Measurements from ENCODE around the gene GABRB3.

GABRB3 gene

GRCh38 chr15:26630857-26631256 lies 142.0 kb downstream of the GABRB3 start:
- no peak for DNase-seq

DNA sequence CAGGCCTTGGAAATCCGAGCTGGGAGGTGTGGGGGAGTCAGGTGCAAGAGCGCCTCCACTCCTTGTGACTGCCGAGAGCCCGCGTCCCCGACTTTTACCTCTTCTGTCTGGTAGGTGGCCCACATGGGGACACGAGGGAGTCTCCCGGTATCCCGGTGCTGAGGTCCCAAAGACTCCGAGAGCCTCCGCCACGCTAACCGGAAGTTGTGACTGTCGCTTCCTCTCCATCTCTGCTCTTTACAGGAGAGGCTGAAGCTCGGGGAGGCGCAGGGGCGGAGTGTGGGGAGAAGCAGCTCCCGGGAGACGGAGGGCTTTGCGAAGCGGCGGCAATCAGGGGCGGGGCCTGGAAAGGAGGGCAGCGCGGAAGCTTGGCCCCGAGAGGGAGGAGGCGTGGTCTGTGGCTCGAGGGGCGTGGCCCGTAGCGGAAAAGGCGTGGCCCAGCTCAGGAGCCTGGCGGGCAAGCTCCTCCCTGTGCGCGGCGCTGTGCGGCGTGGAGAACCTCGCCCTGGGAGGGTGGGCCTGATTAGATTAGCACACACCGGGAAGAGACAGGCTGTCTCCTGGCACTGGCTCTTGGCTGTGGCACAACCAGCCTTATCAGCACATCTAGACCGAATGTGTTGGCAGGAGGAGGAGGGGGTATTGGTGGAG lies 143.9 kb downstream of the GABRB3 start:
- DNase-seq: peak; percentile 37

DNA sequence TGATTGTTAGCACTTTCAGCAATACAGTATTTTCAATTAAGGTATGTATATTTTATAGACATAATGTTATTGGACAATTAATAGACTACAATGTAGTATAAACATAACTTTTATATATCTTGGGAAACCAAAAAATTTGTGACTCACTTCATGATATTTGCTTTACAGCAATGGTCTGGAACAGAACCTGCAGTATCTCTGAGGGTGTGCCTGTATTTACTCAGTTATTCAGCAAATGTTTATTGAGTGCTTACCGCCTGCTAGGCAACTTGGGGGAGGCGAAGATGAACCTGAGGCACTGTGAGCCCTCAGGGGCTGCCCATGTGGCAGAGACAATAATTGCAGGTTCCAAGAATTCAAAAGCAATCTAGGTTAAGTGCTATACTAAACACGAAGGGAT lies 144.8 kb downstream of the GABRB3 start:
- no peak for DNase-seq

- DNase-seq: no peak
Observed at GRCh38 chr15:26624128-26624527, 148.7 kb downstream of the GABRB3 start.

DNA sequence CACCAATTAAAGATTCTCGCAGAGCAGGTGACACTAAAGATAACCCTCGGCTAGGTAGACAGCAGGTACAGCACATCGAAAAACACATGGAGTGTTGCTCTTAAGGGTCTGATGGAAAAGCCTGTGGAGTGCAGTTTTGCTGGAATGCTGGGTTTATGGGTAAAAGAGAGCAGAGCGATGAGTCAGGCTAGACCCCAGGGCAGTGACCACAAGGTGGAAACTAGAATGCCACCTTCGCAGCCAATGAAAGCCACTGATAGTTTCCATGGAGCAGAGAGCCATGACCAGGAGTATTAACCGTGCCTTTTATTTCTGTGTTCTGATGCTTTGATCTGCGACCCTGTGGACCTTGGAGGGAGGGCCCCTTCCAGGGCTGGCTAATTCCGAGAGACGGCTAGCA lies 149.8 kb downstream of the GABRB3 start:
- DNase-seq: no peak

- DNase-seq: no peak
Observed at GRCh38 chr15:26621816-26622215, 151.1 kb downstream of the GABRB3 start.

DNA sequence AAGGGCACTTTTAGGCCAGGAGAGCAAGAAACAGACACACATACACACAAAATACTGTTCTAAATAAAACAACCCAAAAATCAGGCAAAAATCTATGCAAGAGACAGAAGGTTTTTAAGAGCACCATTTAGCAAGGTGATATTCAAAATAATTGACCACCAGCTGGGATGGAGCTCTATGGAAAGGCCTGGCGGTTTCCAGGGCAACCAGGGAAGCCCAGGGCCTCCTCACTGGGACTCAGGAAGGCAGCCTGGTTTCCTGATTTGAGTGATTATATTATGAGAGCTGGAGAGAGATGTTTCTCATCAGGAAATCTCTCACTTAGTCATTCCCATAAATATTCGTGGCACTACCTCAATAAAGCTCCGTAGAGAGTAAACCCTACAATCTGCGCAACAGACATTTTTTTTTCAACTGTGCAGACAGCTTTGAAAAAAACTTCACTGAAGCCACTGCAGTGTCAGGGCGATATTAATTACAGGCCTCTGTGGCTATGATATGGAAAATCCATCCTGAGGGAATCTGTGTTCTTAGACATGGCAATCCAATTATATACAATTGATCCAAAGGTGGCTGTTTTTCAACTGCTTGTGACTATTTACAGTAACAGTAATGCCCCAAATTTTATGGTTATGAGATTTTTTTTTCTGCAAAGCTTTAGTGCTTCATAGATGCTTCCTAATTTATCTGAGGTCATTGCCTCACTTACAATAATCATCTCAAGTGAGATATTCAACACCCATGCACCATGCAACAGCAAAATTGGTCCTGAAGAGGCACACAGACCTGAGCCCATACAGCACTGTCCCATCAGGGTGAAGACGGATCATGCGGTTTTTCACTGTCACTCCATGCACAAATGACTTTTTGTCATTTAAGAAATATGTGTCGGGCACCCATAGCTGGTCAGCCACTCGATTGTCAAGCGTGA lies 152.1 kb downstream of the GABRB3 start:
- DNase-seq: no peak

- no peak for DNase-seq
Observed at GRCh38 chr15:26615927-26616302, 157.0 kb downstream of the GABRB3 start.

- no peak for DNase-seq
Observed at GRCh38 chr15:26615188-26615926, 157.5 kb downstream of the GABRB3 start.

GRCh38 chr15:26614734-26615133 lies 158.1 kb downstream of the GABRB3 start:
- DNase-seq: no peak

DNA sequence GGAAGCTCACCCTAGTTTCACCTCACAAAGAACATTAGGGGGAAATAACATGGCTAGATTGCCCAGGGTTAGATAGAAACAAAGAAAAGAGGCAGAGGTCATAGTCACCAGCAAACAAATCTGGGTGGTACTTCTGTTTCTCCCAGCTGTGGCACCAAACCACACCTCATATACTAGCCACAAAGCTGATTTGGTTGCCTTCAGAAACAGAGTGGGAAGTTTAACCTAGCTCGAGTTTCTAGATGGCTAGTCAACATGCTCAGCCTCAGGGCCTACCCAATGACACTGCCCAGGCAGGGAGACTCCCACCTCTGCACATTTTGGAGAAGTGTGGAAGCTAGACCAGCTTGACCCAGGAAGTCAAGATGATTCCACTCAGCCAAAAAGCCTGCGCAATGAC lies 174.2 kb downstream of the GABRB3 start:
- DNase-seq: no peak

DNA sequence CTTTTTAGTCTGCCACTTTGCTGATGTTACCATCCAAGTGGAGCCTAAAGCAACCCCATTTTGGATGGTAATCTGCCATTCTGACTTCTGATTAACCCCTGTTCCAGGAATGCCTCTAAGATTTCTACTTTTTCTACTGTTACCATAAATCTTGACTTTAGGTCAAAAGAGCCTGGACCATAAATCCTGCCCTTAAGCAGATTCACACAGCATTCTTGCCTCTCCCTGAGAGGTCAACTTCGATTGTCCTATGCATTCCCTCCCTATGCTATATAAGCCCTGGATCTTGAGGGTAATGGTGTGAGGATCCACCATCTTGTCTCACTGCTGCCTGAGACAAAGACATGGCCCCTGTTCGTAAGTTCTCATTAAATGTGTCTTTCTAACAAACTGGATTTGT lies 177.3 kb downstream of the GABRB3 start:
- DNase-seq: no peak

GRCh38 chr15:26590676-26591075 lies 182.2 kb downstream of the GABRB3 start:
- DNase-seq: no peak

GRCh38 chr15:26582840-26583239 lies 190.0 kb downstream of the GABRB3 start:
- DNase-seq: no peak

DNA sequence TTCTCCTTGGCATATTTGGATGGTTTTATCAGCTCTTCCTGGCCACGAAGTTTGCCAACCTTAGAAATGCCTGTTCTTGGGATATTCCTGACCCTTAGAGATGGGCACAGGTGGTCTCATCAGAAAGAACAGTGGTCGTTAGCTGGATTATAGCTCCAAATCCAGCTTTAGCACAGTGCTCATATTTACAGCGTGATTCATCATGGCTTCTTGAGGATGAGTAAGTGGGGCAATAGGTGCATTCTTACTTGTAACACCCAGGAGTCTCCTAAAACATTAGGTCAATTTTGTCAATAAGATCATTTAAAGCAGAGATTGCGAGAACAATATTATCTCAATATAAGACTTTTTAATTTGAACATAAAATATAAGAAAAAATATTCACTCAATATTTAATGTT lies 191.9 kb downstream of the GABRB3 start:
- DNase-seq: no peak

- no peak for DNase-seq
Observed at GRCh38 chr15:26572602-26573350, 200.1 kb downstream of the GABRB3 start.

DNA sequence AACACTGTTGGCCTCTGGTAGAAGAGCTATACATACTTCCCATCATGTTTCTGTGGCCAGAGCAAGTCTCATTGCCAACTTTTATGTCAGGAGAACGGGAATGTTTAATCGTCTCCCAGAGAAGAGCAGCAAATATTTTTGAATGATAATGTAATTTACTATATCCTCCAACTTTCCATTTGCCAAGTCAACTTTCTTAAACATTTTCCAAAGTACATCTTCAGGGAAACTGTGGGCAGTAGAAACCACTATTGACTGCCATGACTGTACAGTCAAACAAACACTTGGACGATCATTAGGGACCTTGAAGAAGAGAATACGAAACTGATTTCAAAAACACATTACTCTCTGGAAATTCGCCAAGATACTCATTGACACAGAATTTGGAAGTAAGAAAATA lies 201.5 kb downstream of the GABRB3 start:
- no peak for DNase-seq

DNA sequence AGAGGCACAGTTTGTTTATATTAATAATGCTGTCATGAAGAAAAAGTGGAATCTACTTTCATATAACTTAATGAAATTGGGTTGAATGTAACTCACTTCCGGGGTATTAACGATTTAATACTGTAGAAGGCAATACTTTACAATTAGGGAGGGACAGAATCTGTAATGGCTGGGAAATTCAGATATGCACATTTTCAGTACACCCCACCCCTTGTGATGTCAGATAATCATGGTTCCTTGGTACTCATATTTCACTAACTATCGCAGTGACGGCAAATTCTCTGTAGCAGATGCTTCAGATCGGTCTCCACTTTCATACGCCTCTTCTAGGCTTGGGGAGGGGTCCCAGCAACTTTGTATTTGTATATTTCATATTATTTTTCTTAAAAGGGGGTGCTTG lies 207.3 kb downstream of the GABRB3 start:
- no peak for DNase-seq

DNA sequence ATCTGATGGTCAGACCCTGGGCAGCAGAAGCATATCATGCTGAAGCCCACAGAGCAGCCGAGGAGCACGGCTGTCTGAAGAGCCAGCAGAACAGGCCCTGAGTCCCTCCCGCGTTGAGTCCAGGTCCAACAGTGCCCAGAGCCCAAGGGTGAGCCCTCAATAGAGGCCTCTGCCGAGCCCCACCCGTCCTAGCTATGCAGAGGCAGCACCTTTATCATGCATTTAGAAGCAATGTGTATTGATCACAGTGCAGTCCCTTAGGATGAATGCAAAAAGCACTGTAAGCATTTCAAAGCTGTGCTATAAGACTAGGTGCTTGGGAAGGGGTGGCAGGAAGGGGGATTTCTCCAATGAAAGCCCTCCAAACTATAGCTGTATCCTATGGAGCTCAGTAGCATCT lies 208.5 kb downstream of the GABRB3 start:
- no peak for DNase-seq

DNA sequence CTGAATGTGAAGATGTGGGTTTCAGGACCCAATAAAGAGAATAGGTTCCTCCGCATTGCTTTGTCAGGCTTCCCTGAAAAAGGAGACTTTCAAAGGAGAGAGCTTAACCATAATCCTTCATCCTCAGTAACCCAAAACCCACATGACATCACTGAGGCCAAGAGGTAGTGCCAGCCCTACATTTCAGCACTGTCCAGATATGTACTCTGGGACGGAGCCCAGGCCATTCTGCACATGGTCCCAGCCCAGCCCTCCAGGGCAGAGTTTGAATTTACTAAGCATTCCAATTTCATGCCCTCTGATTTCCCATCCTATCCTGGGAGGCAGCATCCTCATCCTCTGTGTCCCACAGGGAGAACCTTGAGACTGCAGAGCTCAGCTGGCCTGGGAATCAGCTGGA lies 210.5 kb downstream of the GABRB3 start:
- DNase-seq: no peak

GRCh38 chr15:26561896-26562295 lies 211.0 kb downstream of the GABRB3 start:
- DNase-seq: no peak

DNA sequence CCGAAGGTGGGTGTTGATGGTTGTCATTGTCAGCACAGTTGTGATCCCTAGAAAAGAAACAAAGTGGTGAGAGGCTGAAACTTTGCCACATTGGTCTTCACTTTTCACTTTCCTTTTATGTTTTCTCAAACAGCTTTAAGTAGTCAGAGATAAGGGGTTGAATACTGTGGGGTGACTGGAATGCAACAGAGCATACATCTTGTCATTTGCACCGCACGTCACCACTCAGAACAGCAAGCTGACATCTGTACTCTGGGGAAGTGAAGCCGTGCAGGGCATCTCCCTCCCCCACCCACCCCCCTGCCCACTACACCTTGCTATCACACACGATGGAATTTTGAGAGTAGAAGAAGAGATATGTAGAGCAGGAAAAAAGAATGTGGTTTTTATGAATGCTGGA lies 211.7 kb downstream of the GABRB3 start:
- no peak for DNase-seq

DNA sequence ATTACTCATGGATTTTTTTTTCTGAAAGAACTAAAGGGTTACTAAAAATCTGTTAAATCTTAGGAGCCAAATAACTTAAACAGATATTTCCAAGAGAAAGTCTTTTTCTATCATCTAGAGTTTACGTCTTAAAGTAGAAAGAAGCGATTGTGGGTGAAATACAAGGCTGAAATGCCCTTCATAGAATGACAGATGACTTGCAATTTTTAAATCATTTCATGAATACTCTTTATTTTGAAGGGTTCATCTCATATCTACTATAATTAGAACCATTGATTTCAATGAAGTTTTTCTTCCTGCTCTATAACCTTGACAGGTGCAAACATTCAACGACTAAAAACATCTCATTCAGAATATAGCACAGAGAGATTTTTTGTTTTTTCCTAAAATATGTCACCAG lies 217.0 kb downstream of the GABRB3 start:
- no peak for DNase-seq
